HG03039 (cell line): ENCODE data around the gene KRT1.
"Not testable (repeated sequence)": the region's sequence is repeated elsewhere in the genome, so short reads cannot be mapped to it uniquely, and the experiment has no call there.

Experiments
- ATAC-seq: cut with Tn5 transposase; IDR thresholded peaks from one replicate; pipeline ENCODE4 v1.9.1; 2021; ENCODE audit warnings: mild to moderate bottlenecking, moderate library complexity; ENCODE audit not compliant: unreplicated experiment

KRT1 gene

GRCh38 chr12:52680363-52680762, at the start of gene KRT1:
Gene KRT1 (minus strand): TSS chr12:52680407. CDS start chr12:52680348, 59 bp downstream.
- ATAC-seq, result no peak

GRCh38 chr12:52729147-52729546, 48.9 kb upstream of the KRT1 start:
- ATAC-seq, result no peak

- no peak for ATAC-seq
These were observed 48.2 kb upstream of the KRT1 start for GRCh38 chr12:52728374-52728773.

- no peak for ATAC-seq
These were observed 46.8 kb upstream of the KRT1 start for GRCh38 chr12:52727037-52727436.

GRCh38 chr12:52726451-52726850, 46.2 kb upstream of the KRT1 start:
- no peak for ATAC-seq

- ATAC-seq, result no peak
These were observed 44.2 kb upstream of the KRT1 start for GRCh38 chr12:52724384-52724783.

GRCh38 chr12:52722680-52723079, 42.5 kb upstream of the KRT1 start:
- no peak for ATAC-seq

- ATAC-seq, result no peak
These were observed 41.7 kb upstream of the KRT1 start for GRCh38 chr12:52721838-52722470.

- no peak for ATAC-seq
These were observed 40.2 kb upstream of the KRT1 start for GRCh38 chr12:52720365-52720886.

- no peak for ATAC-seq
These were observed 35.9 kb upstream of the KRT1 start for GRCh38 chr12:52716061-52716460.

GRCh38 chr12:52715416-52715815, 35.2 kb upstream of the KRT1 start:
- ATAC-seq, result no peak

- no peak for ATAC-seq
These were observed 34.7 kb upstream of the KRT1 start for GRCh38 chr12:52714887-52715281.

- ATAC-seq, result no peak
These were observed 34.0 kb upstream of the KRT1 start for GRCh38 chr12:52713960-52714886.

GRCh38 chr12:52712122-52712521, 31.9 kb upstream of the KRT1 start:
- not testable (repeated sequence) for ATAC-seq

- no peak for ATAC-seq
These were observed 30.5 kb upstream of the KRT1 start for GRCh38 chr12:52710730-52711129.

- ATAC-seq, result no peak
These were observed 27.8 kb upstream of the KRT1 start for GRCh38 chr12:52708010-52708409.

- no peak for ATAC-seq
These were observed 24.3 kb upstream of the KRT1 start for GRCh38 chr12:52704464-52704863.

GRCh38 chr12:52703878-52704277, 23.7 kb upstream of the KRT1 start:
- ATAC-seq, result no peak

GRCh38 chr12:52703424-52703823, 23.2 kb upstream of the KRT1 start, which contains the start of gene KRT77:
Gene KRT77 (minus strand): TSS chr12:52703524. CDS start chr12:52703434, 90 bp downstream.
- no peak for ATAC-seq

GRCh38 chr12:52702338-52702737, 22.1 kb upstream of the KRT1 start:
- ATAC-seq, result no peak

GRCh38 chr12:52701281-52701680, 21.1 kb upstream of the KRT1 start:
- no peak for ATAC-seq

GRCh38 chr12:52699960-52700359, 19.8 kb upstream of the KRT1 start:
- ATAC-seq, result no peak
